Gastroesophageal sphincter (tissue), 4 donors: ENCODE results near the gene PRRC2A. TPM values are rescaled to one million over a fixed set of nuclear protein-coding genes. Genes with fewer than 3 reads are reported as not detected.

Experiments used
- ATAC-seq: fragments of 150-250 bp; one replicate; pipeline ENCODE4 v1.9.1; 2016; ENCODE audit warnings: mild to moderate bottlenecking, moderate library complexity
- H3K27ac ChIP-seq, 4 donors: fragments of 200-600 bp; sonication (generic) in 3 of 4; 1 replicate in 3 of 4; 2 replicates in 1 of 4; pipeline ENCODE4 v1.5.1; 2016 to 2019
- H3K27me3 ChIP-seq: fragments of 200-600 bp; sonication (generic); one replicate; pipeline ENCODE4 v1.5.1; 2019
- H3K36me3 ChIP-seq, 2 donors: fragments of 200-600 bp; sonication (generic); one replicate each; pipeline ENCODE4 v1.5.1; 2019; ENCODE audit warnings: control low read depth in 1 of 2
- H3K4me1 ChIP-seq, 3 donors: fragments of 200-600 bp; sonication (generic); 1 replicate in 2 of 3; 2 replicates in 1 of 3; pipeline ENCODE4 v1.5.1; 2016 to 2019; ENCODE audit warnings: control low read depth in 2 of 3
- H3K4me3 ChIP-seq, 2 donors: fragments of 200-600 bp; sonication (generic); one replicate each; pipeline ENCODE4 v1.5.1; 2019; ENCODE audit warnings: mild to moderate bottlenecking in 1 of 2, moderate library complexity in 1 of 2
- H3K9me3 ChIP-seq, 3 donors: fragments of 200-600 bp; sonication (generic); one replicate each; pipeline ENCODE4 v1.5.1; 2017 to 2019; ENCODE audit warnings: control low read depth in 2 of 3
- EP300 ChIP-seq: sonication (generic); formaldehyde crosslinking; IDR thresholded peaks from one replicate; pipeline ENCODE4 v1.6.1; 2017; ENCODE audit warnings: antibody characterized with exemption, mild to moderate bottlenecking
- POLR2A ChIP-seq, 2 donors: fragments of 450-650 bp; IDR thresholded peaks; one replicate each; pipeline ENCODE4 v1.6.1; 2017; ENCODE audit warnings: antibody characterized with exemption in 2 of 2, mild to moderate bottlenecking in 2 of 2, moderate library complexity in 1 of 2
- POLR2AphosphoS5 ChIP-seq: sonication (generic); formaldehyde crosslinking; IDR thresholded peaks from one replicate; pipeline ENCODE4 v1.6.1; 2017; ENCODE audit warnings: antibody characterized with exemption
- WGBS, 2 donors: methylation state at CpG; one replicate each; pipeline ENCODE4 v1.1.5; 2018; ENCODE audit warnings: low coverage in 1 of 2; 5-methylcytosine and 5-hydroxymethylcytosine counted together
- total RNA-seq, 4 donors: library from RNA; depleted of rRNA; stranded (reverse); fragments of >200 nt; gene quantifications; one replicate each; pipeline ENCODE4 v1.1.0, GENCODE V29; 2016
- TF ChIP-seq, protein P1 (sequence below), 4 experiments: fragments of 200-600 bp in 2 of 4; fragments of 450-650 bp in 2 of 4; sonication (generic) in 1 of 4; IDR thresholded peaks; one replicate each; pipeline ENCODE4 v1.5.1; 2017 to 2019; ENCODE audit warnings: antibody characterized with exemption in 4 of 4, mild to moderate bottlenecking in 2 of 4, moderate library complexity in 2 of 4

Gene PRRC2A
- total RNA-seq, 4 donors from 2014 or later, result 47.9 to 137 (median 76.2) TPM

DNA sequence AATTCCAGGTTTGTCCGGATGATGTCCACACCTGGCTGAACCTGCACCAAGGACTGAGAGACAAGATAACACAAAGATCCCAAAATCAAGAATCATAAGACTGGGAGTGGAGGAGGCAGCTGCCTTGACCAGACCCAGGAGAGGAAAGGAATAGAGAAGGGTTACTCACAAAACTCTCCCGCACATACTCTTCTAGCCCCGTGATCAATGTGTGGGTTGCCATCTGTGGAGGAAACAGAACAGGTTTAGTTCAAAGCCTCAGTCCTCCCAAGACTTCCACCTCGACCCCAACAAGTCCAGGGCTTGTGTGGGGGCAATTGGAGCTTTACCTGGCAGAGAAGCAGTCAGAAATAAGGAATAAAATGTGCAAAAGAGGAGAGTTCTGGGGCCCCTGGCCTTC lies 20.9 kb downstream of the PRRC2A start:
- Histone ChIP-seq H3K27me3 (no peaks in the 10 kb centered on the region), H3K9me3 (no peaks in the 10 kb centered on the region), H3K36me3 (peaks cover 0 to 100% of the 10 kb centered on the region in 2 donors), H3K4me3 (no peak overlapping the region), H3K27ac (no peak overlapping the region), H3K4me1 (no peaks in the 10 kb centered on the region)
- 79% methylated on average over 3 of the region's 4 CpGs; no CpG with 5 or more reads in 1 of the 2 donors for WGBS, 2 donors
- TF ChIP-seq POLR2AphosphoS5 (no peak), EP300 (no peak), POLR2A (IDR thresholded peaks at IDR 0.05) (no peak)
- TF ChIP-seq, protein P1, sequence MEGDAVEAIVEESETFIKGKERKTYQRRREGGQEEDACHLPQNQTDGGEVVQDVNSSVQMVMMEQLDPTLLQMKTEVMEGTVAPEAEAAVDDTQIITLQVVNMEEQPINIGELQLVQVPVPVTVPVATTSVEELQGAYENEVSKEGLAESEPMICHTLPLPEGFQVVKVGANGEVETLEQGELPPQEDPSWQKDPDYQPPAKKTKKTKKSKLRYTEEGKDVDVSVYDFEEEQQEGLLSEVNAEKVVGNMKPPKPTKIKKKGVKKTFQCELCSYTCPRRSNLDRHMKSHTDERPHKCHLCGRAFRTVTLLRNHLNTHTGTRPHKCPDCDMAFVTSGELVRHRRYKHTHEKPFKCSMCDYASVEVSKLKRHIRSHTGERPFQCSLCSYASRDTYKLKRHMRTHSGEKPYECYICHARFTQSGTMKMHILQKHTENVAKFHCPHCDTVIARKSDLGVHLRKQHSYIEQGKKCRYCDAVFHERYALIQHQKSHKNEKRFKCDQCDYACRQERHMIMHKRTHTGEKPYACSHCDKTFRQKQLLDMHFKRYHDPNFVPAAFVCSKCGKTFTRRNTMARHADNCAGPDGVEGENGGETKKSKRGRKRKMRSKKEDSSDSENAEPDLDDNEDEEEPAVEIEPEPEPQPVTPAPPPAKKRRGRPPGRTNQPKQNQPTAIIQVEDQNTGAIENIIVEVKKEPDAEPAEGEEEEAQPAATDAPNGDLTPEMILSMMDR (IDR thresholded peaks at IDR 0.05), result no peak
- no peak for ATAC-seq

DNA sequence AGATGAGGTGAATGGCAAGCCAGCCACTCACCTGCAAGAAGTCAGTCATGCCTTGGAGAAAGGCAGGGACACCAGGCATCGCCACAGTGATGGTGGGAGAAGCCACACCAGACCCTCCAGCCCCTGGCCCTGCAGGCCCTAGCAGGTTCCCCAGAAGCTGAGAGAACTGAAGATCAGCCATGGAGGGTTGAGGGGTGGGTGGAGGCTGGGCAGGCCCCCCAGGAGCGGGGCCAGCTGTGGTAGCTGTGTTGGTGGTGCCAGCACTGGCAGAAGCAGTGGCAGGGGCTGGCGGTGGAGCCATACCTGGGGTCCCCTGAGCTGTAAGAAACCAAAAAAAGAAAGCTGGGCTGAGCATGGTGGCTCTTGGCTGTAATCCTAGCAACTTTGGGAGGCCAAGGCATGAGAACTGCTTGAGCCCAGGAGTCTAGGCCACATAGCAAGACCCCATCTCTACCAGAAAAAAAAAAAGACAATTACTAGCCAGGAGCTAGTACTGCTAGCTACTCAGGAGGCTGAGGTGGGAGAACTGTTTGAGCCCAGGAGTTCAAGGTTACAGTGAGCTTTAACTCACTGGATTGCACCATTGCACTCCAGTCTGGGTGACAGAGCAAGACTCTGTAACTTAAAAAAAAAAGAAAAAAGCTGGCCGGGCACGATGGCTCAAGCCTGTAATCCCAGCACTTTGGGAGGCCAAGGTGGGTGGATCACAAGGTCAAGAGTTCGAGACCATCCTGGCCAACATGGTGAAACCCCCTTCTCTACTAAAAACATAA lies 22.5 kb downstream of the PRRC2A start:
- 80 to 90% methylated on average over 1 to 2 of the region's 6 CpGs for WGBS, 2 donors
- TF ChIP-seq, protein P1 (IDR thresholded peaks at IDR 0.05), result no peak
- TF ChIP-seq POLR2AphosphoS5 (no peak), EP300 (no peak), POLR2A (IDR thresholded peaks at IDR 0.05) (no peak)
- no peak for ATAC-seq
- Histone ChIP-seq H3K27me3 (no peaks in the 10 kb centered on the region), H3K4me1 (no peaks in the 10 kb centered on the region), H3K4me3 (no peak overlapping the region), H3K36me3 (peaks cover 0 to 100% of the 10 kb centered on the region in 2 donors), H3K27ac (no peak overlapping the region), H3K9me3 (no peaks in the 10 kb centered on the region)

DNA sequence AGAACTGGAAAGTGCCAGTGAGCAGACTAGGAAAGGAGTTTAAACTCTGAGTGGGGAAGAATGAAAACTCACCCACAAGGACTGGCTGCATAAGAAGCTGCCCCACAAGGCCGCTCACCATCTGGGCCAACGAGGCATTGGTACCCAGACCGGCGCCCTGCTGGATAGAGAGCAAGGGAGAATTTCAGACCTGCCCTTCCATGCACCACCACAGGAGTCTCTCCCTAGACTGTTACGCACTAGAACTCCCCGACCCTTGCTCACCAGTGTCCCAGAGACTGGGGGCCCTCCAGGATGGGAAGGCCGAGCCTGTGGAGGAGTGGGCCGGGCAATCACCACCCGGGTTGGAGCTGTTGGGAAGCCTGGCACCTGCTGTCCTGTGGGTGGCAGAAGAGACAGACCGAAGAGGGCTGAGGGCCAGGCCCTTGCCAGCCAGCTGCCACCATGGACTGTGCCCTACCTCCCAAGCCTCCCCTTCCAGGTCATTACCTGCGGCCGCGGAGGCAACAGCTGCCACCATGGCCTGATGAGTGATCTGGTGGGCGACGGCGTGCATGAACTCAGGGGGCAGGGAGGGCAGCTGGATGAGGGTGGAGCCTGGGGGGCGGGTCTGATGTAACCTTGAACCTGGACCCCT lies 23.4 kb downstream of the PRRC2A start:
- Histone ChIP-seq H3K27me3 (no peaks in the 10 kb centered on the region), H3K4me3 (no peak overlapping the region), H3K36me3 (peaks cover 0 to 100% of the 10 kb centered on the region in 2 donors), H3K9me3 (no peaks in the 10 kb centered on the region), H3K27ac (no peak overlapping the region), H3K4me1 (peaks cover 0 to 1% (median 0%) of the 10 kb centered on the region in 3 donors)
- TF ChIP-seq, protein P1 (IDR thresholded peaks at IDR 0.05), result no peak
- no peak for TF ChIP-seq POLR2A (IDR thresholded peaks at IDR 0.05)
- no peak for TF ChIP-seq EP300
- no peak for TF ChIP-seq POLR2AphosphoS5
- ATAC-seq, result no peak
- 40% methylated on average over 1 of the region's 17 CpGs; no CpG with 5 or more reads in 1 of the 2 donors for WGBS, 2 donors

DNA sequence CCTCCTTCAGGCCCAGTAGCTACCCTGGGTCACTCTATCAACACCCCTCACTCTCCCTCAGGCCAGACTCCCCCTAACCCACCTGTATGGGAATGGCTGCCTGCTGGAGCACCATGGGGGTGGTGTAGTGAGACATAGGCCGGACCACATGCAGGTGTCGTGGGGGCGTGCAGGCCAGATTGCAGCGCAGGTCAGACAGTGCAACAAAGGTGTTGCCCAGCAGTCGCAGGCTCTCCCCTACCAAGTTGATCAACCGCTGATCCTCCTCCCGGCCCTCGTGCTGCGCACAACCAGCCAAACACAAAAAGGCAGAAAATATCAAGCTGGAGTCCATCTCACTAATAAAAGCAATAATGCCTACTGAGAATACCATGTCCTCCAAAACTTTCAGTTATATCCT lies 24.8 kb downstream of the PRRC2A start:
- Histone ChIP-seq H3K4me1 (peaks cover 0 to 15% (median 0%) of the 10 kb centered on the region in 3 donors), H3K4me3 (no peak overlapping the region), H3K27ac (no peak overlapping the region), H3K27me3 (no peaks in the 10 kb centered on the region), H3K36me3 (peaks cover 0 to 99% of the 10 kb centered on the region in 2 donors), H3K9me3 (no peaks in the 10 kb centered on the region)
- TF ChIP-seq POLR2AphosphoS5 (no peak), EP300 (no peak), POLR2A (IDR thresholded peaks at IDR 0.05) (no peak)
- TF ChIP-seq, protein P1 (IDR thresholded peaks at IDR 0.05), result no peak
- 90 to 93% methylated on average over 2 to 5 of the region's 9 CpGs for WGBS, 2 donors
- no peak for ATAC-seq
